Measurements from ENCODE around the gene TIMP4. TPM values are rescaled to one million over a fixed set of nuclear protein-coding genes. Genes with fewer than 3 reads are reported as not detected.
A peak's percentile ranks its signal among the peaks of the same experiment; 100 is the strongest.

The TIMP4 gene
- total RNA-seq, 1 donor from 2014 or later: 13.2 TPM

DNA sequence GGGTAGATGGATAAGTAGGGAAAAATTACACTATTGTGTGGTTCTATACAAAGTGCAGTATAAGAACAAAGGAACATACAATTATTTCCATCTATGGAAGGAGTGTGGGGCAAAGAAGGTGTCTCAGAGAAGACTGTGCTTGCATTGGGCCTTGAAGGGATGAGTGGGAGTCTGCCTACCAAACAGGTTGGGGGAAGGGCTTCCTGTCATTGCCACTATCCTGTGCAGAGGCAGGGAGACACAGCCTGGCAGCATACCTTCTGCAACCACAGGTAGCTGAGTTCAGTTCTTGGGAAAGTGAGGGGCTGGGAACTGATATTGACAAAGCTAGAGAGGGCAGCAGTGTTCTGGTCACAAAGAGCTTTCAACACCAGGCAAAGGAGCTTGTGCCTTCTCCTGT is 3.4 kb downstream of the TIMP4 start:
- ATAC-seq (no peak), DNase-seq (ENCODE audit: low spot score) (no peak)
- intact Hi-C loops (cut with DNase I): no loop called here

DNA sequence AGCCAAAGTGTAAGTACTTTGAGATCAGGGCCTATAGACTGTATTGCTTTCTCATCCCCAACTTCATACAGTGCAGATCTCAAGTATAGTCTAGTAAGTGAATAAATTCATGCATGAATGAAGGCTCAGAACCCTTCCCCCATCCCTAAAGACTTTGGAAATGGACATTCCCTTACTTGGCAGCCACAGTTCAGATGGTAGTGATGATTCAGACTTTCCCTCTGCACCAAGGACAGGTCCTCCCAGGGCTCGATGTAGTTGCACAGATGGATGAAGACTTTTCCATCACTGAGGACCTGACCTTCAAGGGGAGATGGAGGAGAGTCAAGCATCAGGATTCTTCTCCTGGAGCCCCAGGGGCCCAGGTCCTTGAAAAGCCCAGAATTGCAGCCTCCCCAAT is 4.6 kb downstream of the TIMP4 start:
- DNase-seq (ENCODE audit: low spot score) (no peak), ATAC-seq (no peak)
- intact Hi-C loops (cut with DNase I): no loop called here

DNA sequence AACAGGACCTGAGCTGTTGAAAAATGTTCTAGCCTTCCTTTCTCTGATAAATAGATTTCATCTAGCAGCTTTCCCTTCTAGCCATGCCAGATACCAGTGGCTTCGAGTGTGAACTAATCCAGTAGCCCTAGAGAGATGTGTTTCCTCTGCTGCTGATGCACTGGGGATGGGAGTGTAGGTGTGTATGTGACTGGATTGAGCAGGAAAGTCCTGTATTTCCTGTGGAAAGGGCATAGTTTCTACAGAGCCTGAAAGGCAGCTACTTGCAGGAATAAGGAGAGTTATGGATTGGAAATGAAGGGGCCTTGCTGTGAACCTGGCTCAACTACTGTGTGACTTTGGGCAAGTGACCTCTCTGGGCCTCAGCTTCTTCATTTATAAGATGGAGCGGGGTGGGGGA is 8.6 kb downstream of the TIMP4 start:
- intact Hi-C loops (cut with DNase I): no loop called here
- no peak for DNase-seq (ENCODE audit: low spot score)
- ATAC-seq: no peak

DNA sequence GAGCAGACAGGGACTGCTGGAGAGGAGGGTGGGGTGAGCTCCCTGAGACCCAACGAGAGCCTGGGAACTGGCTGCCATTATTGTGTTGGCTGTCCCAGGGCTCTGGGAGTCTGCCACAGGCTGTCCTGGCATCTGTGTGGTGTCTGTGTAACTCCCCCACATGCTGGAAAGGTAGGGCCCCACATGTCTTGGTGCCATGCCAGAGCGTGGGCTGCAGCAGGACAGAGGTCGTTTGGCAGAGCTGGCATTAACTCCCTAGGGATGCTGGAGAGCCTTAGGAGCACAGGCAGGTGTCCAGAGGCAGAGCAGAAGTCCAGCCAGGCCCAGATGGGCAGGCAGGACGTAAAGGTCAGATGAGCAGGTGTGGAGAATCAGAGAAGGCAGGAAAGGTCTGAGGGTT is 9.7 kb downstream of the TIMP4 start:
- ATAC-seq: no peak
- no peak for DNase-seq (ENCODE audit: low spot score)
- intact Hi-C loops (cut with DNase I): no loop called here

DNA sequence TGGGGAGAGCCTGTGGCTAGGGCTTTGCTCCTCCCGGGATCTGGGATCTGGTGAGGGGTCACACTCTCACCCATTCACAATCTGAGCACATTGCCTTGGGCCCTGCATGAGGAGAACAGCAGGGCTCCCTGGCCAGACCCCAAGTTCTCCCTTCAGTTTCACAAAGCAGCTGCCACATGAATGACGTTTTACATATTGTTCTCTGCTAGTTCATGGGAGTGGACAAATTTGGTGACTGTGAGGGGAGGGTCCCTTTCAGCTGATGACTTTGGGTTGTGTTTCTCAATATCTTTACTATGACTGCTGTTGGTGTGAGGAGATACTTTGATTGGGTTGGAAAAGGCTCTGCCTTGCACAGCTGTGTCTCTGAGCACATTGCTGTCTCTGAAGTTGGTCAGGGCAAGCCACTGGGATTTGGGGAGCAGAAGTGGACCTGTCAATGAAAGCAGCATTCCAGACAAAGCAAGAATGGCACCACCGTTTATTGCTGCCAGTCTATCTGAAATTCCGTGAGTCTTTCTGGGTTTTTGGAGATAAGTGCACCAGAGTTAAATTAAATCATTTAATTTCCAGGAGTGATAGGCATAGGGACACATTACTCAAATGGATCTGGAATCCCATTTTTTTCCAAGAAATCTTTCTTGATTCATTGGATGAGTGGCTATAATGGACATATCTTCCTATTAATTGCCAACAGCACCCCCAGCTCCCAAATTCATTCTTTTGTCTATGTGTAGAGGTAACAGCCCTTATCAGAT is 10.3 kb downstream of the TIMP4 start:
- intact Hi-C loops (cut with DNase I): no loop called here
- ATAC-seq: no peak
- DNase-seq (ENCODE audit: low spot score): no peak

DNA sequence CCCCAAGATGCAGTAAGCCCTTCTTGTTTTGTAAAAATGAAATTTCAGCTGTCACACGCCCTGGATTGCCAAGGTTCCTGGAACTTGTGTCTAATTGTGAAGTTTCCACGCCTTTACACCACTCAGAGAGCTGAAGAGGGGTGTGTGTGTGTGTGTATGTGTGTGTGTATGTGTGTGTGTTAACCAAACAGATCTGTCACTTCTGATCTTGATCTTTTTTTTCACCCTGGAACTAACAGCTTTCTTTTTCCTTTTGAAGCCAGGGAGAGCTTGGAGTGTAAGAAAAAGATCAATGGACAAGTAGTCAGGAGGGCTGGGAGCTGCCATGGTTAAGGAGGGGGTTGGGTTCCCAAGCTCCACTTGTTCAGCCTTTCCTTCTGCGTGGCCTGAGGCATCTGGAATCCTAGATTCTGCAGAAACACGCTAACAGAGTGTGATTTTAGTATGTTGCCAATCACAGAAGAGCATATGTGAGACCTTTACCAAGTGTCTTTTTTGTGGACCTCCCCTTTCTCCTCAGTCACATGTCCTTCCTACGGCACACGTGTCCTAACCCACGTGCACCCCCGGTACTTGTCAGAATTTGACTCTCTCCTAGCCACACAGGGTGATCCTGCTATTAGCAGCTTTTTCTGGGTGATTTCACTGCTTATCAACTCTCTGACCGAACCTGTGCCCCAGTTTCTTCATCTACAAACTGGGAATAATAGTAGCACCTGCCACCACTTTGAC is 11.5 kb downstream of the TIMP4 start:
- ATAC-seq: no peak
- intact Hi-C loops (cut with DNase I): no loop called here
- DNase-seq (ENCODE audit: low spot score): no peak

DNA sequence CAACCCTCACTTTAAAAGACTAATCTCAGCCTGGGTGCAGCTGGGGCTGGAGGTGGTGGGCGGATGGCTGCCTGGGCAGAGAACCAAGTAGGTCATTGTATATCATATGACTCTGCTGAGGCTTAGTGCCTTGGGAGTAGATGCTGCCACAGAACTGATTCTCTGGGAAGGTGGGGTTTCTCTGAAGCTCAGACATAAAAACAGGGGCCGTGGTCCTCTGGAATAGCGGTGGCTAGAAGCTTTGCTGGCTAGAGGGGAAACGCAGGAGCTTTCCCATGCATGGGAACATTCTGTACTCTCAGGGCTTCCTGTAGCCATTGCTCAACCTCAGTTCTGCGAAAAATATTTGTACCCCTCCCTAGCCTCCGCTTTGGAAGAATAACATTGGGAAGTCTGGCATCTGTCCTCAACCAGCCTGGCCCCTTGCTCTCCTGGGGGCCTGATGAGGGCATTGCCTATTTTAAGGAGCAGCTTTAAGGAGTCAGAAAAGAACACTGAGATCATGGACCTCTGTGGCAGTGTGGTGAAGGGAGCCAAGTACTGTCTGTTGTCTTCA is 14.7 kb downstream of the TIMP4 start:
- peak; percentile 97 for ATAC-seq

DNA sequence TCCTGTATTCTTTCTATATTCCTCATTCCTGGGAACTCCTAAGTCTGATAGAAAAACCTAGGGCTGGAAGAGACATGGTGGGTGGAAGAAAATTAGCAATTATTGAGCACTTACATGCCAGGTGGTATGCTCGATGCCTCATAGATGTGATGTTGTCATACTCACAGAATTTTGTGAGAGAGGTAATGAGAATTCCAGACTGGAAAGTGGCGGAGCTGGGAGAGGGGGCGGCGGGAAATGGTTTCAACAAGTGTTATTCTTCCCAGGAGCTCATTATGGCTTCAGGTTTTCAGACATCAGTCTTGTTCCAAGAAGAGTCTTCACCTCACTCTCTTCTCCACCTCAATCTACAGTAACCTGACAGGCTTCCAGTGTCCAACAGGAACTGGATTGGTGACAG is 16.2 kb downstream of the TIMP4 start:
- DNase-seq (ENCODE audit: low spot score) (no peak), ATAC-seq (no peak)
- intact Hi-C loops (cut with DNase I): no loop called here

More for the DNA sequence above, 14.7 kb downstream of the TIMP4 start:
- DNase-seq (ENCODE audit: low spot score): no peak
- intact Hi-C loops (cut with DNase I): no loop called here

DNA sequence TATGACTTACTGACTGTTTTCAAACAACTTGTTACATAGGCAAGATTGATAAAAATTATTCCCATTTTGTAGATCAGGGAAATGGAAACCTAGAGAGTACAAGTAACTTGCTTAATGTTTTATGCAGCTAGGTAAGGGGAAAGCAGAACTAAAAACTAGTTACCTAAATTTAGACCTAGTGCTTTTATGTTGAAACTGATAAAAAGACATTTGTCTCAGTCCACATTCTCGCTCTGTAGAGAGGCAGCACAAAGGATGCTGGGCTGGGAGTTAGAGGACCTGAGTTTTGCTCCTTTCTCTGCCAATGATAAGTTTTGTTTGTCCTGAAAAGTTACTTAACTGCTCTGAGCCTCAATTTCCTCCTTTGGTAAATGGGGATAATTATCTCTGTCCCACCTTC is 17.4 kb downstream of the TIMP4 start:
- intact Hi-C loops (cut with DNase I): no loop called here
- DNase-seq (ENCODE audit: low spot score) (no peak), ATAC-seq (no peak)

DNA sequence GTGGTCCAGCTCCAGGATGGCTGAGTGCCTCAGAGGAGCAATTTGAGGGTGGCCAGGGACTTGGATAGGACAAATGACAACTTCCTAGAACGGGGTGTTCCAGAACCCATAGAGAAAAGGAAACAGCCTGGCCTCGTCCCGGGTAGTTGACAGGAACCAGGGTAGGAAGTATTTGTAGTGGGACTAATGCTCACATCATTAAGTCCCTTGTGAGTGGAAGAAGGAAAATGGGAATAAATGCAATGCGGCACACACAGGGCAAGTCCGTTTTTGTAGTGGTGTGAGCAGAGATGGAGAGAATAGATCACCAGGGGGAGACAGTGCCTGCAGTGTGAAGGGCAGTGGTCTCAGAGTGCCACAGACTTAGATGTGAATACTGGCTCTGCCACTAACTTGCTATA is 19.6 kb downstream of the TIMP4 start:
- ATAC-seq: peak; percentile 65
- no peak for DNase-seq (ENCODE audit: low spot score)
- intact Hi-C loops (cut with DNase I): loop anchor here (5.0 kb wide), 1 partner anchor 338 kb away; no protein-coding TSS in a partner anchor

DNA sequence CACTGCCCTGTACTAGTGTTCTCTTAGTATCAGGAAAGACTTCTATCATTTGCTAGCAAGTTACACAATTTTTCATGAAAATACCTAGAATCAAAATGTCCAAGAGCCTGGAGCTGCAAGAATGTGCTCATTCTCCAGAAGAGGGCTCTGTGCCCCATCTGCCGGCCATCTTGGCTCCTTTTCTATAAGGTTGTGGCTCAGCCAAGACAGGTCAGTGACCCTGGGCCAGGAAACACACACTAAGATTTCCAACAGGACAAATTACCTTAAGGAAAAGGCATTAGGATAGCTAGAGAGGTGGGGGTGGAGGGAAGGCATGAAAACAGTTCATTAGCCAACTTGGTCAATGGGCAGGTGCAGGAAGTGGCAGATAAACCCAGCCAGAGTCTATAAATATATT is 20.7 kb downstream of the TIMP4 start:
- ATAC-seq (peak; percentile 46), DNase-seq (ENCODE audit: low spot score) (no peak)
- intact Hi-C loops (cut with DNase I): loop anchor here (5.0 kb wide), 1 partner anchor 339 kb away; no protein-coding TSS in a partner anchor

DNA sequence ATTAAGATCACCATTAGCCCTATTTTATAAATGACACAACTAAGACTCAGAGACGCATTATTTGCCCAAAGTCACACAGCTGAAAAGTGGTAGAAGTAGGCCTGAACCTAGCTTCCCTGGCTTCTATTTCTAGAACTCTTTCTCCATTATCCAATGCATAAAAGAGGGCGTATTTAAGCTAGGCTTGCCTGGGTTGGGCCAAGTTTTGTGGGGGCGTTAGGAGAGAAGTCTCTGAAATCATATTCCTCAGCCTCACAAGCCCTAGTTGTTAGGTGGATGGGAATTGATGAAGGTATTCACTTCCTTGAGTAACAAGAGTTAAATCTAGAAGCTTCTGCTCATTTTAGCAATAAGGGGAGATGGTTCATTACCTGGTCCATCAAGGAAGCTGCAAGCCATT is 22.3 kb downstream of the TIMP4 start:
- ATAC-seq (no peak), DNase-seq (ENCODE audit: low spot score) (no peak)
- intact Hi-C loops (cut with DNase I): loop anchor here (5.0 kb wide), 1 partner anchor 341 kb away; no protein-coding TSS in a partner anchor

DNA sequence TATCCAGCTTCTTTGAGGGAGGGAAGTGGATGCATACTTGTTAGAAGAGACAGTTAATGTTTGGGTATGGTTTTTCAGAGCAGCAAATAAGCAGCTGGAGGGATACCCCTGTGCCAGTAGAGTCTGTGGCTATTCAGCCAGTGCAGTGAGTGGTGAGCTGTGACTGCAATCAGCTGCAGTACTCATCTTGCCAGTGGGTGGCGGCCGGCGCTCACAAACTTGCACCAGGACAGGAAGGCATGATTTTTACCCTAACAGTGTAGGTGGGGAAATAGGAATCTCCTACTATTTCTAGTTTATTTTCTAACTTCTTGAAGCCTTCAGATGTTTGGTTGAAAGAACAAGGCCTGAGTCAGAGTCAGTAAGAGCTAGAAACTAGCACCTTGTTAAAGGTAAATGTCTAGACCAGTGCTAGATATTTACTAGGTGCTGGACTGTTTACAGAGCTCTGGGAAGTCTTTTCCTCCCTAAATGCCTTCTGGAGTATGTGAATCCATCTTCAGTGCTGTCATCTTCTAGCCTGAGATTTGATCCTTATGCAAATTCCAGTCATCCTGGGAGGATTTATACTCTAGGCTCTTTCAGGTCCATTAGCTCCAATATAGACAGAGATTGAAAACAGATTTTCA is 23.6 kb downstream of the TIMP4 start:
- peak; percentile 82 for DNase-seq (ENCODE audit: low spot score)
- ATAC-seq: peak; percentile 88
- intact Hi-C loops (cut with DNase I): loop anchor here (5.0 kb wide), 1 partner anchor 342 kb away; no protein-coding TSS in a partner anchor

DNA sequence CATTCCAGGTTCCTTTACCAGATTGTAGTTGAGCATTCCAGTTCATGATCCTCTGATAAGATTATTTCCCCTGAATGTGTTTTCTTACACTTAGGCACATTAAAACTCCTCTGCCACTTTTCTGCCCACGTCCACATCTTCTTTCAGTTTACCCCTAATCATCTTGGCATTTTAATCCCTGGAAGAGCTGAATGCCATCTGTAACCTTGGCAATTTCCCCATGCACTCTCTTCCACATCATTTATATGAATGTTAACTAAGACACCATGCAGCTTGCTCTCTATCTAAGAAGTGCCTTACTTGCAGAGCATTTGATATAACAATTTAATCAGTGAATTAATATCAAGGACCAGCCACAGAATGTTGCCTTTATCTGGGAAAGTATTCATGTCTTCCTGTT is 25.8 kb downstream of the TIMP4 start:
- ATAC-seq: no peak
- no peak for DNase-seq (ENCODE audit: low spot score)
- intact Hi-C loops (cut with DNase I): no loop called here

DNA sequence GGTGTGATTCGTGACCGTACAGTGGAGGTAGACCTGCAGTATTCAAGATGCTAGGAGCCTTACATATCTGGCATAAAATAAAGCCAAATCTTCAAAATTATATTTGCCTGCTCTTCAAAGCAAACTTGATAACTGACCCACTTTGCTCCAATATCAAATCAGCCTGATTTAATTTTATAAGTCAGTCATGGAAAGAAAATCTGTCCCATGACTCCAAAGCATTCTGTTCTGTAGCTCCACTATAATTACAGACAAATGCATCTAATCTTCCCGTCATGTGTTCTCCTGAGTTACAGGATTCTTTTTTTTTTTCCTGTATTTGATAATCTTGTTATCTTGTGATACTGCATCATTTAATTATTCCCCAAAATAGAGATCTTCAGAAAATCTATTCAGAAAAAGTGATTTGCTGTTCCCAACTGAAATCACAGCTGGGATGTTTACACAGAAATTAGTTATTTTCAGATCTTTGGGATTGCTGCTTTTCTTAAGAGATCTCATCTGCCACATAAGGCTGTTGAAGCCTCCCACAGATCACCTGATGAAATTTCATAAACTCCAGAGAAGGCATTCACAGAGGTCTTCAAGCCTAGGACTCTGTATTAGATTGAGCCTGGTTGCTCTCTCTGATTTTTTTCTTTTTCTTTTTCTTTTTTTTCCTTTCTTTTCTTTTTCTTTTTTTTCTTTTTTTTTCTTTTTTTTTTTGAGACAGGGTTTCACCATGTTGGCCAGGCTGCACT is 27.2 kb downstream of the TIMP4 start:
- intact Hi-C loops (cut with DNase I): no loop called here
- DNase-seq (ENCODE audit: low spot score) (no peak), ATAC-seq (no peak)

DNA sequence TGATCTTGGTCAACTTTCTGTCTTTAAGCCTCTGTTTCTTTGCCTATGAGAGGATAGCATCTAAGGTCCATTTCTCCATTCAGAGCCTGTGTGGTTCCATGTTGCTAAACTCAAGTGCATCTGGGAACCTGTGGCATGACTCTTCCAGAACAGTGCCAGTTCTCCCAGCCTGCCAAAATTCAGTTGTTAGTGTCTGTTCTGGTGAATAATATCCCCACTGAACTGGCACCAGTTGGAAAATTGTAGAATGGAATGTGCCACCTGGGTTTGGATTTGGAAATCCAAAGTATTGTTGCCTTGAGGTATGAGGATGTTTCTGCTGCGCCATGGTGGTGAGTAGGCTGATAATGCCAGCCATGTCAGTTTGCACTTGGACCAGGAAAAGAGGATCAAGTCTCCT is 31.3 kb downstream of the TIMP4 start:
- ATAC-seq: no peak
- intact Hi-C loops (cut with DNase I): no loop called here
- DNase-seq (ENCODE audit: low spot score): no peak

DNA sequence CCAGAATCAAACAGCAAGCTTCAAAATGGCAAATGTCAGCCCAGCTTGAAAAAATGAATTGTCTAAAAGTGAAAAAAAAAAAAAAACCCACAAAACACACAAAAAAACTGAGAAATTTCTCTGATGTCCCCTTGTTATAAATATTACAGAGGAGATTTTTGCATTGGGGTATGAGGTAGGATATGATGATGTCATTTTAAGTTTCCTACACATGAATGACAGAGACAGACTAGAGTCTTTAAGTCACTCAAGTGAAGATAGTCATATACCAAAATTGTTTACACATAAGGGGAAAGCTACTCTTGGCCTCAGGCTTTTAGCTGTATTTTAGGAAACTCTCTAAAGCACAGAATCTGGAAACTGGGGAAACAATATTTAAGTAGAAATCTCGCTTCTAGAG is 32.9 kb downstream of the TIMP4 start:
- intact Hi-C loops (cut with DNase I): no loop called here
- ATAC-seq (no peak), DNase-seq (ENCODE audit: low spot score) (no peak)

DNA sequence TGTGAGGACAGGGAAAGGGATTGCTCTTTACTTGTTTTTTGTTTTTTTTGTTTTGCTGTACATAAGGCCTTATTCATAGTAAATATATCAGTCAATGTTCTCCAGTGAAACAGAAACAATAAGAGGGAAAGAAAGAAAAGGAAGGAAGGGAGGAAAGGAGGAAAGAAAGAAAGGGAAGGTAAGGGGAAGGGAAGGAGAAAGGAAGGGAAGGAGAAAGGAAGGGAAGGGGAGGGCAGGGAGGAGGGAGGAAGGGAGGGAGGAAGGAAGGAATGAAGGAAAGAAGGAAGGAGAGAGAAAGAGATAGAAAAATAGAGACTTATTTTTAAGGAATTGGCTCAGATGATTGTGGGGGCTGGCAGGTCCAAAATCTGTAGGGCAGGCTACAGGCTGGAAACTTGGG is 37.2 kb downstream of the TIMP4 start:
- intact Hi-C loops (cut with DNase I): no loop called here

More for the DNA sequence above, 37.2 kb downstream of the TIMP4 start:
- ATAC-seq: no peak
- DNase-seq (ENCODE audit: low spot score): no peak
